HG03575 (cell line): ENCODE data around the gene IHH.

Experiments used
- ATAC-seq: cut with Tn5 transposase; IDR thresholded peaks from one replicate; pipeline ENCODE4 v1.9.1; 2021; ENCODE audit not compliant: unreplicated experiment, insufficient number of reproducible peaks, low FRiP score; ENCODE audit errors: extremely low read depth

IHH gene

GRCh38 chr2:219078951-219079350 is 18.2 kb upstream of the IHH start:
- ATAC-seq, result no peak

- ATAC-seq, result no peak
Observed at GRCh38 chr2:219078126-219078525, 17.4 kb upstream of the IHH start.

GRCh38 chr2:219076253-219076652 is 15.5 kb upstream of the IHH start:
- no peak for ATAC-seq

GRCh38 chr2:219073413-219074129 is 12.8 kb upstream of the IHH start:
- ATAC-seq, result no peak

GRCh38 chr2:219072741-219073250 is 12.1 kb upstream of the IHH start:
- no peak for ATAC-seq

- ATAC-seq, result no peak
Observed at GRCh38 chr2:219071131-219071816, 10.6 kb upstream of the IHH start.

GRCh38 chr2:219065484-219065883 is 4.8 kb upstream of the IHH start:
- no peak for ATAC-seq

- ATAC-seq, result no peak
Observed at GRCh38 chr2:219062081-219062480, 1.4 kb upstream of the IHH start.

GRCh38 chr2:219059725-219060682 is 717 bp downstream of the IHH start:
- ATAC-seq, result no peak

GRCh38 chr2:219059375-219059724 is 1.4 kb downstream of the IHH start:
- ATAC-seq, result no peak

GRCh38 chr2:219058541-219059374 is 2.0 kb downstream of the IHH start:
- no peak for ATAC-seq

- no peak for ATAC-seq
Observed at GRCh38 chr2:219057709-219058540, 2.8 kb downstream of the IHH start.

- no peak for ATAC-seq
Observed at GRCh38 chr2:219056896-219057708, 3.6 kb downstream of the IHH start.

GRCh38 chr2:219056176-219056895 is 4.4 kb downstream of the IHH start:
- ATAC-seq, result no peak

GRCh38 chr2:219054956-219055903 is 5.5 kb downstream of the IHH start:
- no peak for ATAC-seq
